ENCODE measurements around the gene IL22.

The IL22 gene

GRCh38 chr12:68268967-68269366 is 15.6 kb upstream of the IL22 start:
- DNase-seq (ENCODE audit: low read depth in 2 of 2) = no peak
- no peak overlapping the region for H3K4me3 ChIP-seq (replicated peaks in 1 of 2; ENCODE audit: low read depth in 2 of 2, low read length in 2 of 2)
- TF ChIP-seq CTCF (IDR thresholded peaks at IDR 0.05; ENCODE audit: low read depth, low read length) = no peak

- no peak for TF ChIP-seq CTCF (IDR thresholded peaks at IDR 0.05; ENCODE audit: low read depth, low read length)
- DNase-seq (ENCODE audit: low read depth in 2 of 2) = peak; percentile 88 to 94
- no peak overlapping the region for H3K4me3 ChIP-seq (replicated peaks in 1 of 2; ENCODE audit: low read depth in 2 of 2, low read length in 2 of 2)
Measured at GRCh38 chr12:68267892-68268396, 14.5 kb upstream of the IL22 start.

GRCh38 chr12:68264857-68265256 is 11.5 kb upstream of the IL22 start:
- peak; percentile 70 to 86 for DNase-seq (ENCODE audit: low read depth in 2 of 2)
- TF ChIP-seq CTCF (IDR thresholded peaks at IDR 0.05; ENCODE audit: low read depth, low read length) = no peak
- no peak overlapping the region for H3K4me3 ChIP-seq (replicated peaks in 1 of 2; ENCODE audit: low read depth in 2 of 2, low read length in 2 of 2)

- DNase-seq (ENCODE audit: low read depth in 2 of 2) = peak; percentile 22 to 84
- TF ChIP-seq CTCF (IDR thresholded peaks at IDR 0.05; ENCODE audit: low read depth, low read length) = no peak
Measured at GRCh38 chr12:68264158-68264855, 10.9 kb upstream of the IL22 start.

GRCh38 chr12:68263366-68263765 is 10.0 kb upstream of the IL22 start:
- TF ChIP-seq CTCF (IDR thresholded peaks at IDR 0.05; ENCODE audit: low read depth, low read length) = no peak
- peak; percentile 65 to 77 for DNase-seq (ENCODE audit: low read depth in 2 of 2)
- H3K4me3 ChIP-seq (replicated peaks in 1 of 2; ENCODE audit: low read depth in 2 of 2, low read length in 2 of 2) = no peak overlapping the region

More at GRCh38 chr12:68264158-68264855, 10.9 kb upstream of the IL22 start:
- H3K4me3 ChIP-seq (replicated peaks in 1 of 2; ENCODE audit: low read depth in 2 of 2, low read length in 2 of 2) = no peak overlapping the region

- H3K4me3 ChIP-seq (replicated peaks in 1 of 2; ENCODE audit: low read depth in 2 of 2, low read length in 2 of 2) = no peak overlapping the region
Measured at GRCh38 chr12:68261896-68262295, 8.5 kb upstream of the IL22 start.

More at GRCh38 chr12:68261896-68262295, 8.5 kb upstream of the IL22 start:
- TF ChIP-seq CTCF (IDR thresholded peaks at IDR 0.05; ENCODE audit: low read depth, low read length) = no peak
- peak in 1 of 2 donors; percentile 43 for DNase-seq (ENCODE audit: low read depth in 2 of 2)
